ENCODE data around the gene TGFBR3.

TGFBR3 gene

GRCh38 chr1:91864017-91864700 is 21.8 kb downstream of the TGFBR3 start:
- Histone ChIP-seq H3K4me2 (ENCODE audit: low read length) (no peak overlapping the region), H3K27me3 (ENCODE audit: insufficient read depth, low read length) (no peaks in the 10 kb centered on the region), H3K27ac (ENCODE audit: low read depth, low read length, poor library complexity, severe bottlenecking) (no peak overlapping the region), H3K4me3 (ENCODE audit: low read depth, low read length, poor library complexity, severe bottlenecking) (no peak overlapping the region), H3F3A (ENCODE audit: insufficient read depth, low read length) (no peaks in the 10 kb centered on the region), H3K79me2 (ENCODE audit: insufficient read depth, low read length) (no peaks in the 10 kb centered on the region), H3K9ac (ENCODE audit: low read length) (no peak overlapping the region), H3K9me2 (ENCODE audit: low read depth, low read length) (no peaks in the 10 kb centered on the region), H3K9me3 (ENCODE audit: low read length) (no peaks in the 10 kb centered on the region), H2AFZ (ENCODE audit: low read length) (no peak overlapping the region), H4K20me1 (ENCODE audit: insufficient read depth, low read length) (no peaks in the 10 kb centered on the region), H3K36me3 (ENCODE audit: insufficient read depth, low read length) (no peaks in the 10 kb centered on the region), H3K4me1 (ENCODE audit: insufficient read depth, low read length, severe bottlenecking) (no peaks in the 10 kb centered on the region)
- TF ChIP-seq CTCF (IDR thresholded peaks at IDR 0.05; ENCODE audit: low read length) (no peak), EZH2 (IDR thresholded peaks at IDR 0.05; ENCODE audit: borderline replicate concordance, low read length) (no peak)

- Histone ChIP-seq H3K27ac (ENCODE audit: low read depth, low read length, poor library complexity, severe bottlenecking) (no peak overlapping the region), H3K36me3 (ENCODE audit: insufficient read depth, low read length) (no peaks in the 10 kb centered on the region), H3K4me2 (ENCODE audit: low read length) (no peak overlapping the region), H3K4me1 (ENCODE audit: insufficient read depth, low read length, severe bottlenecking) (no peaks in the 10 kb centered on the region), H2AFZ (ENCODE audit: low read length) (no peak overlapping the region), H3K9me3 (ENCODE audit: low read length) (no peaks in the 10 kb centered on the region), H3K4me3 (ENCODE audit: low read depth, low read length, poor library complexity, severe bottlenecking) (no peak overlapping the region), H3K9me2 (ENCODE audit: low read depth, low read length) (no peaks in the 10 kb centered on the region), H3K9ac (ENCODE audit: low read length) (no peak overlapping the region), H3K27me3 (ENCODE audit: insufficient read depth, low read length) (no peaks in the 10 kb centered on the region), H3K79me2 (ENCODE audit: insufficient read depth, low read length) (no peaks in the 10 kb centered on the region), H4K20me1 (ENCODE audit: insufficient read depth, low read length) (no peaks in the 10 kb centered on the region), H3F3A (ENCODE audit: insufficient read depth, low read length) (no peaks in the 10 kb centered on the region)
- TF ChIP-seq CTCF (IDR thresholded peaks at IDR 0.05; ENCODE audit: low read length) (no peak), EZH2 (IDR thresholded peaks at IDR 0.05; ENCODE audit: borderline replicate concordance, low read length) (no peak)
These were observed 22.5 kb downstream of the TGFBR3 start for GRCh38 chr1:91863498-91863897.

- no peaks in the 10 kb centered on the region for H3K4me1 ChIP-seq (ENCODE audit: insufficient read depth, low read length, severe bottlenecking)
- H3K27me3 ChIP-seq (ENCODE audit: insufficient read depth, low read length): no peaks in the 10 kb centered on the region
- H4K20me1 ChIP-seq (ENCODE audit: insufficient read depth, low read length): no peaks in the 10 kb centered on the region
- no peaks in the 10 kb centered on the region for H3K79me2 ChIP-seq (ENCODE audit: insufficient read depth, low read length)
- no peaks in the 10 kb centered on the region for H3K9me2 ChIP-seq (ENCODE audit: low read depth, low read length)
- H3K9ac ChIP-seq (ENCODE audit: low read length): no peak overlapping the region
- no peaks in the 10 kb centered on the region for H3K36me3 ChIP-seq (ENCODE audit: insufficient read depth, low read length)
- H3K27ac ChIP-seq (ENCODE audit: low read depth, low read length, poor library complexity, severe bottlenecking): no peak overlapping the region
- TF ChIP-seq CTCF (IDR thresholded peaks at IDR 0.05; ENCODE audit: low read length) (no peak), EZH2 (IDR thresholded peaks at IDR 0.05; ENCODE audit: borderline replicate concordance, low read length) (no peak)
- no peaks in the 10 kb centered on the region for H3K9me3 ChIP-seq (ENCODE audit: low read length)
- no peak overlapping the region for H3K4me2 ChIP-seq (ENCODE audit: low read length)
- H3F3A ChIP-seq (ENCODE audit: insufficient read depth, low read length): no peaks in the 10 kb centered on the region
- no peak overlapping the region for H2AFZ ChIP-seq (ENCODE audit: low read length)
- H3K4me3 ChIP-seq (ENCODE audit: low read depth, low read length, poor library complexity, severe bottlenecking): no peak overlapping the region
These were observed 23.8 kb downstream of the TGFBR3 start for GRCh38 chr1:91862120-91862519.
